ENCODE results near the gene APBB2.
"Not testable (repeated sequence)": the region's sequence is repeated elsewhere in the genome, so short reads cannot be mapped to it uniquely, and the experiment has no call there.

Gene APBB2

DNA sequence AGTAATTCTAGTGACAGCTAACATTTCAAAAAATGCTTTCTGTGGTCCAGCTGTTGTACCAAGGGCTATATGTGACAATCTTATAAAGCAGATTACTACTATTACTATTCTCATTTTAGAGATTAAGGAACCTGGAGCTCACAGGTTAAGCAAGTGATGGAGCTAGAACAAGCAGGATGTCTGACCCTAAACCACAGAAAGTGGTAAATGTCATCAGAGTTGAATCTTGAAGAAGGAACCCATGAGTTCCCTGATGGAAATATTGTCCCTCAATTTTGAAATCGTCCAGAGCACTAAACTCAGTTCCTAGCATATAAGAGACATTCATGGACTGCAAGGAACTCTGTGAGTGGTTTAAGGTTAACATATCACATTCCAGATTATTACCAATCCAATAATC is 214.0 kb downstream of the APBB2 start:
- Histone ChIP-seq H3K9ac (ENCODE audit: insufficient read length) (no peak overlapping the region), H3K27ac (no peak overlapping the region), H3K9me3 (ENCODE audit: low read depth, low read length) (no peaks in the 10 kb centered on the region), H3K36me3 (ENCODE audit: insufficient read depth, low read length) (no peaks in the 10 kb centered on the region), H3K4me3 (no peak overlapping the region)
- TF ChIP-seq POLR2AphosphoS5 (IDR thresholded peaks at IDR 0.05; ENCODE audit: borderline replicate concordance, low read depth, low read length) (no peak), EZH2 (IDR thresholded peaks at IDR 0.05) (no peak), FOXP2 (optimal IDR thresholded peaks at IDR 0.05; ENCODE audit: control extremely low read depth, extremely low read length, insufficient read depth) (no peak)
- DNase-seq (ENCODE audit: low read depth, low spot score), result no peak

DNA sequence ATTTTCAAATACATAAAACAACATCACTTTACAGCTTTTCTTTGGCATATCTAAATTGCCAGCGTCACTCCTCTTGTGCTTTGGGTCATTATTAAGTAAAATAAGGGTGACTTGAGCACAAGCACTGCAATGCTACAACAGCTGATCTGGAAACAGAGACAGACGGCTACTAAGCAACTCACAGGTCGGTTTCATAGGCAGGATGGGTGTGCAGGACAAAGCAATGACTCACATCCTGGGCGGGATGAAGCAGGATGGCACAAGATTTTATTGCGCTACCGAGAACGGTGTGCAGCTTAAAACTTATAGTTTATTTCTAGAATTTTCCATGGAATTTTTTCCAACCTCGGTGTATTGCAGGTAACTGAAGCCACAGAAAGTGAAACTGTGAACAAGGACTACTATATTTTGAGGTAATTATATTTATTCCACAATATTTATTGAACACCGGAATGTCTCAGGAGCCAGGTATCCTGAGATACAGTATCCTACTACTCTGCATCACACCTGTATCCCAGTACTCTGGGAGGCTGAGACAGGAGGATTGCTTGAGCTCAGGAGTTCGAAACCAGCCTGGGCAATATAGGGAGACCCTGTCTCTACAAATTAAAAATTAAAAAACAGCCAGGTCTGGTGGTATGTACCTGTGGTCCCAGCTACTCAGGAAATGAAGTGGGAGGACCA is 215.5 kb downstream of the APBB2 start:
- Histone ChIP-seq H3K9me3 (ENCODE audit: low read depth, low read length) (no peaks in the 10 kb centered on the region), H3K9ac (ENCODE audit: insufficient read length) (no peak overlapping the region), H3K36me3 (ENCODE audit: insufficient read depth, low read length) (no peaks in the 10 kb centered on the region), H3K27ac (no peak overlapping the region), H3K4me3 (no peak overlapping the region)
- DNase-seq (ENCODE audit: low read depth, low spot score), result no peak
- TF ChIP-seq POLR2AphosphoS5 (IDR thresholded peaks at IDR 0.05; ENCODE audit: borderline replicate concordance, low read depth, low read length) (no peak), EZH2 (IDR thresholded peaks at IDR 0.05) (no peak), FOXP2 (optimal IDR thresholded peaks at IDR 0.05; ENCODE audit: control extremely low read depth, extremely low read length, insufficient read depth) (no peak)

DNA sequence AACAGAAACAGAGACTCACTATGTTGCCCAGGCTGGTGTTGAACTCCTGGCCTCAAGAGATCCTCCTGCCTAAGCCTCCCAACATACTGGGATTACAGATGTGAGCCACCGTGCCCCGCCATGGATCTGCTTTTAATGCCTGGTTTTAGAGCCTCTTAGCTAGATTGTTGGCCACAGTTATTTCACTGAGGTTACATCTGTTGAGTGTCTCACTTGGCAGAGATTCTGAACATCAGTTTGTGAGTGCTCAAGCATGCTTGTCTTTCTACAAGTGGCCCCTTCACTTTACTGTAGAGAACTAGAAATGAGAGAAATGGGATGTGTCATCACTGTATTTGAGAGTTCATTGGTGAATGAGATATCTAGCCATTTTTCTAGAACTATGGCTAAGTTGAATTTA is 218.5 kb downstream of the APBB2 start:
- TF ChIP-seq POLR2AphosphoS5 (IDR thresholded peaks at IDR 0.05; ENCODE audit: borderline replicate concordance, low read depth, low read length) (no peak), EZH2 (IDR thresholded peaks at IDR 0.05) (no peak), FOXP2 (optimal IDR thresholded peaks at IDR 0.05; ENCODE audit: control extremely low read depth, extremely low read length, insufficient read depth) (no peak)

DNA sequence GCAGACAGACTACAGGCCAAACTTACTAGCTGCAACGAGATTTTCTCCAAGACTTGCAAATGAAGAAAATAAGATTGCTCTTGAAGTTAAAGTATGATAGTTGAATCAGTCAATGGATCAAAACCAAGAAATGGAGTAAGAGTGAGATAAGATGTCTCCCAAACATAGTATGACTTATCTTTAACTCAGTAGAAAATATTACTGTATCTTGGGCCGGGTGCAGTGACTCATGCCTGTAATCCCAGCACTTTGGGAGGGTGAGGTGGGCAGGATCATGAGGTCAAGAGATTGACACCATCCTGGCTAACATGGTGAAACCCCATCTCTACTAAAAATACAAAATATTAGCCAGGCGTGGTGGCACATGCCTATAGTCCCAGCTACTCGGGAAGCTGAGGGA is 220.0 kb downstream of the APBB2 start:
- DNase-seq (ENCODE audit: low read depth, low spot score); H3K27ac ChIP-seq; H3K4me3 ChIP-seq; H3K36me3 ChIP-seq (ENCODE audit: insufficient read depth, low read length); H3K9ac ChIP-seq (ENCODE audit: insufficient read length); H3K9me3 ChIP-seq (ENCODE audit: low read depth, low read length): not testable (repeated sequence)

More for the DNA sequence above, 218.5 kb downstream of the APBB2 start:
- DNase-seq (ENCODE audit: low read depth, low spot score), result no peak
- Histone ChIP-seq H3K27ac (no peak overlapping the region), H3K4me3 (no peak overlapping the region), H3K36me3 (ENCODE audit: insufficient read depth, low read length) (no peaks in the 10 kb centered on the region), H3K9ac (ENCODE audit: insufficient read length) (no peak overlapping the region), H3K9me3 (ENCODE audit: low read depth, low read length) (no peaks in the 10 kb centered on the region)

DNA sequence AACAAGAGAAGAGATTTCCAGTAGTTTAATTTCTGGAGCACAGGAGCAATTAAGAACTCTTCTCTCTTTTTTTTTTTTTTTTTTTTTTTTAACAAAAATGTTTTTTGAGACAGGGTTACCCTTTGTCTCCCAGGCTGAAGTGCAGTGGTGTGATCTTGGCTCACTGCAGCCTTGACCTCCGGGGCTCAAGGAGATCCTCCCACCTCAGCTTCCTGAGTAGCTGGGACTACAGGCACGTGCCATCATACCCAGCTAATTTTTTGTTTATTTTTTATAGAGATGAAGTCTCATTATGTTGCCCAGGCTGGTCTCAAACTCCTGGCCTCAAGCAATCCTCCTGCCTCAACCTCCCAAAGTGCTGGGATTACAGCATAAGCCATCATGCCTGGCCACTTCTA is 221.0 kb downstream of the APBB2 start:
- DNase-seq (ENCODE audit: low read depth, low spot score); H3K27ac ChIP-seq; H3K9me3 ChIP-seq (ENCODE audit: low read depth, low read length); H3K9ac ChIP-seq (ENCODE audit: insufficient read length); H3K4me3 ChIP-seq; H3K36me3 ChIP-seq (ENCODE audit: insufficient read depth, low read length): not testable (repeated sequence)

DNA sequence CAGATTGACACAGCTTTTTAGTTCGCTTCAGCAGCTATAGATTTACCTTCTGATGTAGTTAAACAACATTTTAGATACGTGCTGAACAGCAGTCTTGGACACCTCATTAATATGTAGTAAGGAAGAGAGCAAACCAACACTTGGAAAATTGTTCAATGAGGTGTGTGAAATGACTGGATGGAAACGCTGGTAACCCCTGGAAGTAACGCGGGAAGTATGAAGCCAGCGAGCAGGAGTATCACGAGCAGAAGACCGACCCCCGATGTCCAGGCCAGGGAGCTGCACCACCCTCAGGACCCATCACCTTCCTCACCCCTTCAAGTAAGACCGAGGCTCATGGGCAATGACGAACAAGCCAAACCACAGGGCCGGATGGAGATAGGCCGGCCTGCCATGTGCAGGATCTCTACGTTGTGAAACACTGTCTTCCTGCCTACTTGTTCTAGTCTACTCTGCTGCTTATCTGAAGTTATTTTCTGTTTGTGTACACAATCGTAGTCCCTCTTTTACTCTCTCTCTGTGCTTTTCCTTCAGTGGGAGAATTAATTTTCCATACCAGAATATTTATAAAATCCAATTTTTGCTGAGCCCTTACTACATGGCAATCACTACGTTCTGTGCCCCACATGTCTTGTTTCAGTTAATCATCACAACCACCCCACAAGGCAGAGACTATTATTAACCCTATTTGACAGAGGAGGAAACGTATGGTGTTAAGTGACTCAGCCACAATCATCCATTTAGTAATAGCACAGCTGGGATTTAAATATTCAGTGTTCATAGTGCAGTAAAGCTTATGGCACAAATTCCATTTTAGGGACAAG is 221.7 kb downstream of the APBB2 start:
- Histone ChIP-seq H3K9ac (ENCODE audit: insufficient read length) (no peak overlapping the region), H3K4me3 (no peak overlapping the region), H3K9me3 (ENCODE audit: low read depth, low read length) (no peaks in the 10 kb centered on the region), H3K27ac (no peak overlapping the region), H3K36me3 (ENCODE audit: insufficient read depth, low read length) (no peaks in the 10 kb centered on the region)
- no peak for TF ChIP-seq EZH2 (IDR thresholded peaks at IDR 0.05)
- no peak for TF ChIP-seq POLR2AphosphoS5 (IDR thresholded peaks at IDR 0.05; ENCODE audit: borderline replicate concordance, low read depth, low read length)
- no peak for TF ChIP-seq FOXP2 (optimal IDR thresholded peaks at IDR 0.05; ENCODE audit: control extremely low read depth, extremely low read length, insufficient read depth)
- no peak for DNase-seq (ENCODE audit: low read depth, low spot score)

DNA sequence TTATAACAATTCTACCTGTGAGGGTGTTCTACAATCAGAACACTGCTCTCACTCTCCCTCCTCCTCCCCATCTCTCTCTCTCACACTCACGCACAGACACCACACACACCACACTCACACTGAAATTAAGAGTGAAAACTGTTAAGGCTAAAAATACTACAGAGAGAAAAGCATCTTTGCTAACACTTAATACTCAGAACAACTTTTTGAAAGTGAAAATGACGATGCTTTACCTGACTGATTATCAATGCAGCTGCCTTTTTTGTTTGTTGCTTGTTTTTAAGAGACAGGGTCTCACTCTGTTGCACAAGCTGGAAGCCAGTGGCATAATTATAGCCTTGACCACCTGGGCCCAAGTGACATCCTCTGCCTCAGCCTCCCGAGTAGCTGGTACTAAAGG is 222.4 kb downstream of the APBB2 start:
- no peak overlapping the region for H3K4me3 ChIP-seq
- no peaks in the 10 kb centered on the region for H3K9me3 ChIP-seq (ENCODE audit: low read depth, low read length)
- H3K9ac ChIP-seq (ENCODE audit: insufficient read length), result no peak overlapping the region
- H3K36me3 ChIP-seq (ENCODE audit: insufficient read depth, low read length), result no peaks in the 10 kb centered on the region
- H3K27ac ChIP-seq, result no peak overlapping the region
- no peak for DNase-seq (ENCODE audit: low read depth, low spot score)
- TF ChIP-seq EZH2 (IDR thresholded peaks at IDR 0.05) (no peak), POLR2AphosphoS5 (IDR thresholded peaks at IDR 0.05; ENCODE audit: borderline replicate concordance, low read depth, low read length) (no peak), FOXP2 (optimal IDR thresholded peaks at IDR 0.05; ENCODE audit: control extremely low read depth, extremely low read length, insufficient read depth) (no peak)

DNA sequence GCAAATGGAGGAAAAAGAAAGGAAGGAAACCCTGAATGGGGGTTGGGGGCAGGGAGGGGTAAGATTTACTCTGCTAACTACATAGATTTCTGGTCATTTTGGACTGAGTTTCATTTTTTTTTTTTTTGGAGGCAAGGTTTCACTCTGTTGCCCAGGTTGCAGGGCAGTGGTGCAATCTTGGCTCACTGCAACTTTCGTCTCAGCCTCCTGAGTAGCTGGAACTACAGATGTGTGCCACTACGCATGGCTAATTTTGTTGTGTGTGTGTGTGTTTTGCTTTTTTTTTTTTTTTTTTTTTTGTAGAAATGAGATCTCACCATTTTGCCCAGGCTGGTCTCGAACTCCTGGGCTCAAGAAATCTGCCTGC is 223.5 kb downstream of the APBB2 start:
- DNase-seq (ENCODE audit: low read depth, low spot score), result no peak
- H3K36me3 ChIP-seq (ENCODE audit: insufficient read depth, low read length), result no peaks in the 10 kb centered on the region
- TF ChIP-seq EZH2 (IDR thresholded peaks at IDR 0.05), result no peak
- TF ChIP-seq FOXP2 (optimal IDR thresholded peaks at IDR 0.05; ENCODE audit: control extremely low read depth, extremely low read length, insufficient read depth), result no peak
- no peak for TF ChIP-seq POLR2AphosphoS5 (IDR thresholded peaks at IDR 0.05; ENCODE audit: borderline replicate concordance, low read depth, low read length)
- H3K9ac ChIP-seq (ENCODE audit: insufficient read length), result no peak overlapping the region
- H3K9me3 ChIP-seq (ENCODE audit: low read depth, low read length), result no peaks in the 10 kb centered on the region
- no peak overlapping the region for H3K27ac ChIP-seq
- no peak overlapping the region for H3K4me3 ChIP-seq
